A673 (cell line): Measurements from ENCODE around the gene MYO5A. TPM values are rescaled to one million over a fixed set of nuclear protein-coding genes. Genes with fewer than 3 reads are reported as not detected.

Experiments used
- BruUV-seq: library from RNA; stranded (reverse); fragments of 400-500 nt; replicated peaks from 2 replicates; lab custom pipeline; 2021; lab: Mats Ljungman, UMichigan
- CTCF ChIA-PET: fragments of 300-600 bp; sonication (Branson Sonifier 250); formaldehyde crosslinking; loops from one replicate; lab custom pipeline; 2022; ENCODE audit warnings: antibody characterized with exemption; lab: Charles Lee
- POLR2A ChIA-PET: fragments of 300-600 bp; sonication (Branson Sonifier 250); formaldehyde crosslinking; loops from one replicate; lab custom pipeline; 2022; ENCODE audit warnings: antibody characterized with exemption; ENCODE audit not compliant: low non-redundant PET; lab: Charles Lee
- DNase-seq: peaks from one replicate; pipeline ENCODE4 v3.0.0-alpha.2; 2015; ENCODE audit warnings: low spot score
- H3K27ac ChIP-seq: fragments of 200-600 bp; sonication (generic); 2 replicates; pipeline ENCODE4 v1.5.1; 2016; ENCODE audit warnings: mixed run types, low read depth, mild to moderate bottlenecking, mixed read lengths, antibody characterized with exemption, low read length; ENCODE audit not compliant: poor library complexity, severe bottlenecking
- H3K27me3 ChIP-seq: fragments of 200-600 bp; sonication (generic); replicated peaks from 2 replicates; pipeline ENCODE4 v1.6.1; 2017; ENCODE audit warnings: mixed run types, low read depth, mild to moderate bottlenecking, mixed read lengths, antibody characterized with exemption, low read length; ENCODE audit not compliant: insufficient read depth, poor library complexity
- H3K36me3 ChIP-seq: fragments of 200-600 bp; sonication (generic); 2 replicates; pipeline ENCODE4 v1.6.1; 2016; ENCODE audit warnings: mixed run types, mild to moderate bottlenecking, mixed read lengths, antibody characterized with exemption, low read length; ENCODE audit not compliant: insufficient read depth, poor library complexity, severe bottlenecking
- H3K4me1 ChIP-seq: fragments of 200-600 bp; sonication (generic); 2 replicates; pipeline ENCODE4 v1.6.1; 2017; ENCODE audit warnings: mixed run types, mild to moderate bottlenecking, mixed read lengths, antibody characterized with exemption, low read length; ENCODE audit not compliant: insufficient read depth, poor library complexity, severe bottlenecking
- H3K4me3 ChIP-seq: fragments of 200-600 bp; sonication (generic); 2 replicates; pipeline ENCODE4 v1.5.1; 2016; ENCODE audit warnings: low read depth, mixed run types, mild to moderate bottlenecking, mixed read lengths, low read length; ENCODE audit not compliant: poor library complexity, severe bottlenecking
- H3K9me3 ChIP-seq: fragments of 200-600 bp; sonication (generic); 2 replicates; pipeline ENCODE4 v1.6.1; 2016; ENCODE audit warnings: mixed run types, low read depth, mild to moderate bottlenecking, mixed read lengths, antibody characterized with exemption, low read length; ENCODE audit not compliant: poor library complexity, severe bottlenecking
- CTCF ChIP-seq: fragments of 300-800, 200-600 bp; sonication (generic); conservative IDR thresholded peaks from 2 replicates; pipeline ENCODE4 v1.5.1; 2017; ENCODE audit warnings: low read depth, mild to moderate bottlenecking, antibody characterized with exemption, low read length, moderate library complexity, mixed read lengths
- EZH2 ChIP-seq: fragments of 200-600 bp; sonication (generic); IDR thresholded peaks from 2 replicates; pipeline ENCODE4 v1.6.1; 2017; ENCODE audit warnings: borderline replicate concordance, low read depth, mild to moderate bottlenecking, mixed read lengths, antibody characterized with exemption, low read length; ENCODE audit not compliant: poor library complexity, severe bottlenecking
- intact Hi-C: fragments of 100-400 bp; cut with micrococcal nuclease; formaldehyde crosslinking; loops from one replicate; pipeline ENCODE4 v1.10.0; 2022; ENCODE audit not compliant: unreplicated experiment
- total RNA-seq: library from RNA; stranded (reverse); gene quantifications from 2 replicates; pipeline ENCODE4 v1.2.3, GENCODE V29; 2021

Gene MYO5A
- total RNA-seq, 1 experiment from 2014 or later, result 16.8 TPM

GRCh38 chr15:52414936-52415335 is 113.7 kb downstream of the MYO5A start:
- no peaks in the 10 kb centered on the region for H3K27me3 ChIP-seq
- H3K27ac ChIP-seq, result no peak overlapping the region
- H3K4me3 ChIP-seq, result no peak overlapping the region
- H3K4me1 ChIP-seq, result no peaks in the 10 kb centered on the region
- TF ChIP-seq EZH2 (no peak), CTCF (no peak)
- BruUV-seq, result no TSS peak
- DNase-seq, result no peak
- H3K9me3 ChIP-seq, result no peaks in the 10 kb centered on the region
- intact Hi-C loops, result no loop called here
- ChIA-PET POLR2A (no interaction called here), CTCF (no interaction called here)
- H3K36me3 ChIP-seq, result no peaks in the 10 kb centered on the region

- DNase-seq, result no peak
- Histone ChIP-seq H3K4me1 (no peaks in the 10 kb centered on the region), H3K9me3 (no peaks in the 10 kb centered on the region), H3K4me3 (no peak overlapping the region), H3K27me3 (no peaks in the 10 kb centered on the region), H3K27ac (no peak overlapping the region), H3K36me3 (no peaks in the 10 kb centered on the region)
- CTCF ChIA-PET, result no interaction called here
- intact Hi-C loops, result no loop called here
- BruUV-seq, result no TSS peak
- TF ChIP-seq CTCF (no peak), EZH2 (no peak)
- POLR2A ChIA-PET, result no interaction called here
Measured at GRCh38 chr15:52408823-52409222, 119.9 kb downstream of the MYO5A start.

- no peaks in the 10 kb centered on the region for H3K27me3 ChIP-seq
- no peak overlapping the region for H3K4me3 ChIP-seq
- no peak overlapping the region for H3K27ac ChIP-seq
- BruUV-seq, result no TSS peak
- intact Hi-C loops, result no loop called here
- POLR2A ChIA-PET, result no interaction called here
- CTCF ChIA-PET, result no interaction called here
- H3K9me3 ChIP-seq, result no peaks in the 10 kb centered on the region
- TF ChIP-seq CTCF (no peak), EZH2 (no peak)
- no peak for DNase-seq
- no peaks in the 10 kb centered on the region for H3K36me3 ChIP-seq
- H3K4me1 ChIP-seq, result no peaks in the 10 kb centered on the region
Measured at GRCh38 chr15:52407374-52407773, 121.3 kb downstream of the MYO5A start.
